ENCODE data around the gene ABTB1. TPM values are rescaled to one million over a fixed set of nuclear protein-coding genes. Genes with fewer than 3 reads are reported as not detected.

The ABTB1 gene
- total RNA-seq, 1 experiment from 2014 or later = 6.9 TPM

DNA sequence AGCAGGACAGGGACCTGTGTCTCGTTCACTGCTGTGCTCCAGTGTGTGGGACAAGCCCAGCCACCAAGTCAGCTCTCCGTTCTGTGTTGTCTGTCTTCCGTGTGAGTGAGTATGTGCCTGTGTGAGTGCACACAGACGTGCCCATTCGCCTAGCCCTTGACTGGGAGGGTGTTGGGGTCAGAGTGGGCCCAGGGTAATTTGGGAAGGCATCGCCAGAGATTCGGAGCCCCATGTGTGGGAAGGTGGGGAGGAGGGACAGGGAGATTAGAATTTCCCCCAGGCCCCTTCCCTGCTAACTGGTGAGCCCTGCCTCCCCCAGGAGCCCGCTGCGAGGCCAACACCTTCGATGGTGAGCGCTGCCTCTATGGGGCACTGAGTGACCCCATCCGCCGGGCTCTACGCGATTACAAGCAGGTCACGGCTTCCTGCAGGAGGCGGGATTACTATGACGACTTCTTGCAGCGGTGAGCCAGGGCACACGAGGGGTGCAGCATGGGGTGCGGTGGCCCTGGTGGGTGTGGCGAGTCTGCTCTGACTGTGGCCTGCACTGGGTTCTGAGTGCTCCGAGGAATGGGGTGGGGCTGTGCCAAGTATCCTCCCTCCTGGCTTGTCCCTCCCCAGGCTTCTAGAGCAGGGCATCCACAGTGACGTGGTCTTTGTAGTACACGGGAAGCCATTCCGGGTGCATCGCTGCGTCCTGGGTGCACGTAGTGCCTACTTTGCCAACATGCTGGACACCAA is 3.1 kb downstream of the ABTB1 start:
- peaks cover 4% of the 10 kb centered on the region for H3K4me1 ChIP-seq (ENCODE audit: control insufficient read depth, insufficient read depth, low read length)
- no peaks in the 10 kb centered on the region for H3K36me3 ChIP-seq (ENCODE audit: control insufficient read depth, insufficient read depth, low read length)
- no peaks in the 10 kb centered on the region for H3K9me3 ChIP-seq (ENCODE audit: control insufficient read depth, insufficient read depth, low read depth, low read length)
- BruUV-seq (replicated peaks) = no TSS peak
- ChIA-PET POLR2A (no interaction called here), CTCF (interaction anchor here (0.6 kb wide), 1 partner anchor 150 kb away, joined by 3 read pairs; no protein-coding TSS in a partner anchor)
- TF ChIP-seq REST (IDR thresholded peaks at IDR 0.05; ENCODE audit: insufficient read depth in 1 of 2, low read depth in 2 of 2, low read length in 1 of 2) (no peak), TCF7L2 (IDR thresholded peaks at IDR 0.05; ENCODE audit: low read depth, low read length) (no peak), SIN3A (IDR thresholded peaks at IDR 0.05; ENCODE audit: borderline replicate concordance, insufficient read depth, low read depth, low read length) (no peak), POLR2AphosphoS5 (IDR thresholded peaks at IDR 0.05; ENCODE audit: low read depth, low read length) (no peak)
- TF ChIP-seq, protein P1, sequence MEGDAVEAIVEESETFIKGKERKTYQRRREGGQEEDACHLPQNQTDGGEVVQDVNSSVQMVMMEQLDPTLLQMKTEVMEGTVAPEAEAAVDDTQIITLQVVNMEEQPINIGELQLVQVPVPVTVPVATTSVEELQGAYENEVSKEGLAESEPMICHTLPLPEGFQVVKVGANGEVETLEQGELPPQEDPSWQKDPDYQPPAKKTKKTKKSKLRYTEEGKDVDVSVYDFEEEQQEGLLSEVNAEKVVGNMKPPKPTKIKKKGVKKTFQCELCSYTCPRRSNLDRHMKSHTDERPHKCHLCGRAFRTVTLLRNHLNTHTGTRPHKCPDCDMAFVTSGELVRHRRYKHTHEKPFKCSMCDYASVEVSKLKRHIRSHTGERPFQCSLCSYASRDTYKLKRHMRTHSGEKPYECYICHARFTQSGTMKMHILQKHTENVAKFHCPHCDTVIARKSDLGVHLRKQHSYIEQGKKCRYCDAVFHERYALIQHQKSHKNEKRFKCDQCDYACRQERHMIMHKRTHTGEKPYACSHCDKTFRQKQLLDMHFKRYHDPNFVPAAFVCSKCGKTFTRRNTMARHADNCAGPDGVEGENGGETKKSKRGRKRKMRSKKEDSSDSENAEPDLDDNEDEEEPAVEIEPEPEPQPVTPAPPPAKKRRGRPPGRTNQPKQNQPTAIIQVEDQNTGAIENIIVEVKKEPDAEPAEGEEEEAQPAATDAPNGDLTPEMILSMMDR (IDR thresholded peaks at IDR 0.05) = no peak
- no peak overlapping the region for H3K4me3 ChIP-seq (ENCODE audit: low read depth in 2 of 2, low read length in 2 of 2)
- ATAC-seq (no peak), DNase-seq (ENCODE audit: low read depth, low spot score) (no peak)
- H3K27me3 ChIP-seq (ENCODE audit: control insufficient read depth, insufficient read depth, low read length) = no peaks in the 10 kb centered on the region
- in situ Hi-C loops (cut with HindIII; ENCODE audit: low pct_unique_long_range_greater_than_20kb, low sequenced_read_pairs) (no loop called here), intact Hi-C loops (cut with micrococcal nuclease; ENCODE audit: unreplicated experiment) (no loop called here)
- H3K27ac ChIP-seq (ENCODE audit: low read length) = no peak overlapping the region

- H3K4me3 ChIP-seq (ENCODE audit: low read depth in 2 of 2, low read length in 2 of 2) = no peak overlapping the region
- BruUV-seq (replicated peaks) = no TSS peak
- no peaks in the 10 kb centered on the region for H3K9me3 ChIP-seq (ENCODE audit: control insufficient read depth, insufficient read depth, low read depth, low read length)
- no peaks in the 10 kb centered on the region for H3K36me3 ChIP-seq (ENCODE audit: control insufficient read depth, insufficient read depth, low read length)
- TF ChIP-seq SIN3A (IDR thresholded peaks at IDR 0.05; ENCODE audit: borderline replicate concordance, insufficient read depth, low read depth, low read length) = no peak
- no peak for TF ChIP-seq REST (IDR thresholded peaks at IDR 0.05; ENCODE audit: insufficient read depth in 1 of 2, low read depth in 2 of 2, low read length in 1 of 2)
- TF ChIP-seq TCF7L2 (IDR thresholded peaks at IDR 0.05; ENCODE audit: low read depth, low read length) = no peak
- TF ChIP-seq POLR2AphosphoS5 (IDR thresholded peaks at IDR 0.05; ENCODE audit: low read depth, low read length) = no peak
- TF ChIP-seq, protein P1 (IDR thresholded peaks at IDR 0.05) = no peak
- ATAC-seq (no peak), DNase-seq (ENCODE audit: low read depth, low spot score) (no peak)
- no peaks in the 10 kb centered on the region for H3K27me3 ChIP-seq (ENCODE audit: control insufficient read depth, insufficient read depth, low read length)
- intact Hi-C loops (cut with micrococcal nuclease; ENCODE audit: unreplicated experiment) (no loop called here), in situ Hi-C loops (cut with HindIII; ENCODE audit: low pct_unique_long_range_greater_than_20kb, low sequenced_read_pairs) (no loop called here)
- no peak overlapping the region for H3K27ac ChIP-seq (ENCODE audit: low read length)
- peaks cover 4% of the 10 kb centered on the region for H3K4me1 ChIP-seq (ENCODE audit: control insufficient read depth, insufficient read depth, low read length)
- POLR2A ChIA-PET = no interaction called here
- CTCF ChIA-PET = interaction anchor here (0.6 kb wide), 1 partner anchor 150 kb away, joined by 3 read pairs; no protein-coding TSS in a partner anchor
Observed at GRCh38 chr3:127676456-127676855, 3.7 kb downstream of the ABTB1 start.

Data from Panc1 (cell line).